H9 (cell line): ENCODE measurements around the gene MAEA. TPM values are rescaled to one million over a fixed set of nuclear protein-coding genes. Genes with fewer than 3 reads are reported as not detected.

Experiments
- DNase-seq: peaks from one replicate; pipeline ENCODE4 v3.0.0-alpha.2; 2017
- H2AFZ ChIP-seq: one replicate; pipeline ENCODE4 v1.6.1; 2013; ENCODE audit warnings: mild to moderate bottlenecking, low read length, control low read depth, moderate library complexity
- H2AK5ac ChIP-seq: 2 replicates; pipeline ENCODE4 v1.6.1; 2013; ENCODE audit warnings: low read length, control low read depth, mixed read lengths; ENCODE audit not compliant: insufficient read length
- H2BK120ac ChIP-seq: one replicate; pipeline ENCODE4 v1.6.1; 2013; ENCODE audit warnings: low read depth, mild to moderate bottlenecking, low read length, control low read depth, inconsistent platforms; ENCODE audit not compliant: poor library complexity, severe bottlenecking
- H2BK12ac ChIP-seq: 2 replicates; pipeline ENCODE4 v1.6.1; 2013; ENCODE audit warnings: low read length, control low read depth, mixed read lengths, low read depth; ENCODE audit not compliant: insufficient read length
- H2BK15ac ChIP-seq: 2 replicates; pipeline ENCODE4 v1.6.1; 2013; ENCODE audit warnings: low read depth, low read length, control low read depth
- H2BK20ac ChIP-seq: one replicate; pipeline ENCODE4 v1.6.1; 2013; ENCODE audit warnings: low read depth, mild to moderate bottlenecking, low read length, control low read depth, inconsistent platforms; ENCODE audit not compliant: poor library complexity, severe bottlenecking
- H2BK5ac ChIP-seq: 2 replicates; pipeline ENCODE4 v1.6.1; 2013; ENCODE audit warnings: low read length, control low read depth, mixed read lengths; ENCODE audit not compliant: insufficient read length
- H3K14ac ChIP-seq: 2 replicates; pipeline ENCODE4 v1.6.1; 2013; ENCODE audit warnings: low read length, control low read depth; ENCODE audit not compliant: insufficient read depth
- H3K18ac ChIP-seq: 2 replicates; pipeline ENCODE4 v1.6.1; 2013; ENCODE audit warnings: low read depth, mild to moderate bottlenecking, mixed read lengths, low read length, control low read depth; ENCODE audit not compliant: insufficient read length
- H3K23ac ChIP-seq: 2 replicates; pipeline ENCODE4 v1.6.1; 2013; ENCODE audit warnings: low read length, control low read depth, mixed read lengths, low read depth; ENCODE audit not compliant: insufficient read length
- H3K23me2 ChIP-seq: 2 replicates; pipeline ENCODE4 v1.6.1; 2013; ENCODE audit warnings: low read depth, mild to moderate bottlenecking, mixed read lengths, low read length, control low read depth; ENCODE audit not compliant: insufficient read length, poor library complexity, severe bottlenecking
- H3K27ac ChIP-seq: 2 replicates; pipeline ENCODE4 v1.5.1; 2013; ENCODE audit warnings: low read length, control low read depth, mixed read lengths, low read depth; ENCODE audit not compliant: insufficient read length
- H3K27me3 ChIP-seq: 2 replicates; pipeline ENCODE4 v1.6.1; 2013; ENCODE audit warnings: low read length, control low read depth, inconsistent platforms; ENCODE audit not compliant: insufficient read depth
- H3K4ac ChIP-seq: 2 replicates; pipeline ENCODE4 v1.6.1; 2013; ENCODE audit warnings: low read depth, mild to moderate bottlenecking, control low read depth, inconsistent platforms, low read length, moderate library complexity
- H3K4me1 ChIP-seq: 2 replicates; pipeline ENCODE4 v1.6.1; 2013; ENCODE audit warnings: low read length, control low read depth, inconsistent platforms; ENCODE audit not compliant: insufficient read depth
- H3K4me2 ChIP-seq: 2 replicates; pipeline ENCODE4 v1.6.1; 2013; ENCODE audit warnings: low read length, control low read depth, mixed read lengths; ENCODE audit not compliant: insufficient read length, insufficient read depth
- H3K56ac ChIP-seq: 2 replicates; pipeline ENCODE4 v1.6.1; 2013; ENCODE audit warnings: low read depth, mild to moderate bottlenecking, mixed read lengths, low read length, control low read depth; ENCODE audit not compliant: insufficient read length
- H3K79me1 ChIP-seq: 2 replicates; pipeline ENCODE4 v1.6.1; 2013; ENCODE audit warnings: low read depth, mild to moderate bottlenecking, moderate library complexity, low read length, control low read depth, inconsistent platforms; ENCODE audit not compliant: insufficient read depth, poor library complexity, severe bottlenecking
- H3K79me2 ChIP-seq: 2 replicates; pipeline ENCODE4 v1.6.1; 2013; ENCODE audit warnings: low read length, control low read depth, inconsistent platforms; ENCODE audit not compliant: insufficient read depth
- H3K9ac ChIP-seq: 2 replicates; pipeline ENCODE4 v1.6.1; 2013; ENCODE audit warnings: low read length, control low read depth, mixed read lengths; ENCODE audit not compliant: insufficient read length; ENCODE audit errors: extremely low read depth
- H3K9me3 ChIP-seq: one replicate; pipeline ENCODE4 v1.6.1; 2013; ENCODE audit warnings: low read depth, low read length, inconsistent platforms; ENCODE audit not compliant: control insufficient read depth
- H3T11ph ChIP-seq: one replicate; pipeline ENCODE4 v1.6.1; 2013; ENCODE audit warnings: mild to moderate bottlenecking, low read length, control low read depth, inconsistent platforms
- H4K20me1 ChIP-seq: one replicate; pipeline ENCODE4 v1.6.1; 2013; ENCODE audit not compliant: control insufficient read depth, insufficient read length, insufficient read depth
- H4K5ac ChIP-seq: 2 replicates; pipeline ENCODE4 v1.6.1; 2013; ENCODE audit warnings: low read depth, mild to moderate bottlenecking, mixed read lengths, low read length, control low read depth; ENCODE audit not compliant: insufficient read length
- H4K8ac ChIP-seq: replicated peaks from 2 replicates; pipeline ENCODE4 v1.6.1; 2013; ENCODE audit warnings: low read length, control low read depth, mixed read lengths, low read depth; ENCODE audit not compliant: insufficient read length
- H4K91ac ChIP-seq: 2 replicates; pipeline ENCODE4 v1.6.1; 2013; ENCODE audit warnings: low read depth, mild to moderate bottlenecking, moderate library complexity, mixed read lengths, low read length, control low read depth; ENCODE audit not compliant: insufficient read length
- H3K27ac Mint-ChIP-seq, 3 experiments: 2 replicates in 2 of 3; 3 replicates in 1 of 3; pipeline ENCODE4 v1.8.0; 2020 to 2021; ENCODE audit warnings: mixed read lengths in 3 of 3, mild to moderate bottlenecking in 1 of 3, moderate library complexity in 1 of 3
- H3K27me3 Mint-ChIP-seq: 2 replicates; pipeline ENCODE4 v1.8.0; 2021; ENCODE audit warnings: low read depth, mild to moderate bottlenecking, moderate library complexity, mixed read lengths
- H3K36me3 Mint-ChIP-seq, 3 experiments: 2 replicates in 2 of 3; 3 replicates in 1 of 3; pipeline ENCODE4 v1.8.0; 2020 to 2021; ENCODE audit warnings: low read depth in 3 of 3, mixed read lengths in 3 of 3; ENCODE audit not compliant: insufficient read depth in 1 of 3
- H3K4me1 Mint-ChIP-seq, 2 experiments: 2 replicates each; pipeline ENCODE4 v1.8.0; 2020; ENCODE audit warnings: mixed read lengths in 2 of 2
- H3K4me3 Mint-ChIP-seq, 2 experiments: 2 replicates in 1 of 2; 3 replicates in 1 of 2; pipeline ENCODE4 v1.8.0; 2020 to 2021; ENCODE audit warnings: mild to moderate bottlenecking in 2 of 2, mixed read lengths in 2 of 2, moderate library complexity in 1 of 2
- H3K9me3 Mint-ChIP-seq, 2 experiments: 2 replicates in 1 of 2; 3 replicates in 1 of 2; pipeline ENCODE4 v1.8.0; 2020; ENCODE audit warnings: mild to moderate bottlenecking in 2 of 2, mixed read lengths in 2 of 2, moderate library complexity in 1 of 2
- CTCF ChIP-seq: fragments of 200-600 bp; sonication (generic); conservative IDR thresholded peaks from 3 replicates; pipeline ENCODE4 v1.8.0; 2021; ENCODE audit warnings: antibody characterized with exemption, mild to moderate bottlenecking
- WGBS: extraction: QIAGEN DNeasy Blood & Tissue Kit; methylation state at CpG from one replicate; pipeline ENCODE4 v1.1.7; 2013; ENCODE audit warnings: missing lambda C conversion rate, low lambda C conversion rate, mixed read lengths; ENCODE audit not compliant: insufficient read length; ENCODE audit errors: extremely low coverage; 5-methylcytosine and 5-hydroxymethylcytosine counted together
- total RNA-seq: library from RNA; stranded (reverse); gene quantifications from 2 replicates; pipeline ENCODE4 v1.2.1, GENCODE V29; 2021

MAEA gene
- total RNA-seq, 1 experiment from 2014 or later = 85.6 TPM

DNA sequence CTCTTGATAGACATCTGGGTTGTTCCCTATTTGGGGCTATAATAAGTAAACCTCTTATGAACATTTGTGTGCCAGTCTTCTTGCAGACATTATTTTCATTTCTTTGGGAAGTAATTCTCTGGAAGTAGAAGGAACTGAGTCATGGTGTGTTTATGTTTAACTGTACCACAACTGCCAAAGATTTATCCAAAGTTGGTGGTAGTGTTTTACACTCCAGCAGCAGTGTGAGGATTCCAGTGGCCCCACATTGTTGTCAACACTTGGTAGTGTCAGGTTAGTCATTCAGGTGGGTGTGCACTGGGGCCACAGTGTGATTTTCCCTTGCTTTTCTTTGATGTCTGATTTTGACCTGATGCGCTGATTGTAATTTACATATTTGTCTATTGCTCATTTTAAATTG is 52.3 kb downstream of the MAEA start:
- no peaks in the 10 kb centered on the region; the same call in 1 of the 2 replicates for H3K27me3 Mint-ChIP-seq
- no peak overlapping the region for H2BK20ac ChIP-seq
- peaks cover 26 to 51% (median 47%) of the 10 kb centered on the region in 3 experiments for H3K36me3 Mint-ChIP-seq
- no peak overlapping the region for H3K9ac ChIP-seq
- H3K4me2 ChIP-seq = no peak overlapping the region
- no peak overlapping the region for H2AFZ ChIP-seq
- H4K20me1 ChIP-seq = peaks cover 2% of the 10 kb centered on the region
- peaks cover 0 to 4% of the 10 kb centered on the region in 2 experiments; a peak in 1 of 5 replicates for H3K9me3 Mint-ChIP-seq
- H4K91ac ChIP-seq = no peak overlapping the region
- H3K27ac Mint-ChIP-seq = no peak overlapping the region
- no peak overlapping the region for H2BK12ac ChIP-seq
- no peak overlapping the region for H3K4ac ChIP-seq
- WGBS = no CpG with 5 or more reads among the region's 1 CpG
- H3K4me1 ChIP-seq = no peaks in the 10 kb centered on the region
- no peak overlapping the region for H2AK5ac ChIP-seq
- peaks cover 11 to 12% of the 10 kb centered on the region in 2 experiments for H3K4me1 Mint-ChIP-seq
- H3K27ac ChIP-seq = no peak overlapping the region
- H3K23ac ChIP-seq = no peak overlapping the region
- TF ChIP-seq CTCF = no peak
- peaks cover 6% of the 10 kb centered on the region for H3K23me2 ChIP-seq
- H2BK5ac ChIP-seq = no peak overlapping the region
- H3K14ac ChIP-seq = no peak overlapping the region
- no peak overlapping the region for H4K8ac ChIP-seq
- DNase-seq = no peak
- H3K79me1 ChIP-seq = no peaks in the 10 kb centered on the region
- H3K4me3 Mint-ChIP-seq = no peak overlapping the region
- H3K79me2 ChIP-seq = no peaks in the 10 kb centered on the region
- H2BK15ac ChIP-seq = no peak overlapping the region
- H3T11ph ChIP-seq = no peak overlapping the region
- H3K56ac ChIP-seq = no peak overlapping the region
- H3K27me3 ChIP-seq = no peaks in the 10 kb centered on the region
- H3K18ac ChIP-seq = no peak overlapping the region
- no peak overlapping the region for H4K5ac ChIP-seq
- no peaks in the 10 kb centered on the region for H3K9me3 ChIP-seq
- no peak overlapping the region for H2BK120ac ChIP-seq
